ENCODE data around the gene FRY. TPM values are rescaled to one million over a fixed set of nuclear protein-coding genes. Genes with fewer than 3 reads are reported as not detected.

Gene FRY
- total and polyA plus RNA-seq, 8 donors = 5.6 to 27.9 (median 21.1) TPM

DNA sequence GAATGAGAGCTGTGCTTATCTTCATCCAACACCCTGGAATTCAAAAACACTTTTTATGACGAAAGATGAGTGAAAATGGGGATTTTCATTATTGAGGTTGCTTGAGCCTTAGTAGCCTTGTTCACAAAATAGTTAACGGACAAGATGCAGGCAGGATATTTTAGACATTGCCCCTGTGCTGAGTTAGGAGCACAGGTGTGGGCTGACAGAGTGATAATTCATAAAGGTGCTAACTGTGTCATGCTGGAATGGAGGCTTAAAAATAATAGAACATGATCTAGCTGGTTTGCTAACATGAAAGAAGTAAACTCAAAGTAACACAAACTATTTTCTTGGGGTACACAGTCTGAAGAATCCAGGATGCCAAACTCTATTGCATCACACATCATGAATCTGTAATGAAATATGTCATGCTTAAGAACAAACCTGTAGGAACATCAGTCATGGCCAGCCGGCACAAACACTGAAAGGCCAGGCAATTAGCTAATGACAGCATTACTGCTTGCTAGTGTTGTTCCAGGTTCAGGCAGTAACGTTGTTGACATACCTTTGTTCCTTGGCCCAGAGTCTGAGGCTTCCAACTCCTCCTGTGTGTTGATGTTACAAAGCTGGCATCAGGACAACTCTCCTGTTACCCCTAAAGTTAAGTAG, 55.3 kb downstream of the FRY start:
- Histone ChIP-seq H3K9me3 (no peaks in the 10 kb centered on the region), H3K4me3 (no peak overlapping the region), H3K27me3 (no peaks in the 10 kb centered on the region), H3K36me3 (no peaks in the 10 kb centered on the region), H3K27ac (no peak overlapping the region), H3K4me1 (peaks cover 0 to 10% (median 0%) of the 10 kb centered on the region in 3 donors)
- intact Hi-C loops (cut with DNase I) = no loop called here
- ATAC-seq (peak in 1 of 4 donors; percentile 47), FAIRE-seq (no peak), DNase-seq (no peak)
- TF ChIP-seq, protein P1, sequence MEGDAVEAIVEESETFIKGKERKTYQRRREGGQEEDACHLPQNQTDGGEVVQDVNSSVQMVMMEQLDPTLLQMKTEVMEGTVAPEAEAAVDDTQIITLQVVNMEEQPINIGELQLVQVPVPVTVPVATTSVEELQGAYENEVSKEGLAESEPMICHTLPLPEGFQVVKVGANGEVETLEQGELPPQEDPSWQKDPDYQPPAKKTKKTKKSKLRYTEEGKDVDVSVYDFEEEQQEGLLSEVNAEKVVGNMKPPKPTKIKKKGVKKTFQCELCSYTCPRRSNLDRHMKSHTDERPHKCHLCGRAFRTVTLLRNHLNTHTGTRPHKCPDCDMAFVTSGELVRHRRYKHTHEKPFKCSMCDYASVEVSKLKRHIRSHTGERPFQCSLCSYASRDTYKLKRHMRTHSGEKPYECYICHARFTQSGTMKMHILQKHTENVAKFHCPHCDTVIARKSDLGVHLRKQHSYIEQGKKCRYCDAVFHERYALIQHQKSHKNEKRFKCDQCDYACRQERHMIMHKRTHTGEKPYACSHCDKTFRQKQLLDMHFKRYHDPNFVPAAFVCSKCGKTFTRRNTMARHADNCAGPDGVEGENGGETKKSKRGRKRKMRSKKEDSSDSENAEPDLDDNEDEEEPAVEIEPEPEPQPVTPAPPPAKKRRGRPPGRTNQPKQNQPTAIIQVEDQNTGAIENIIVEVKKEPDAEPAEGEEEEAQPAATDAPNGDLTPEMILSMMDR (IDR thresholded peaks at IDR 0.05) = no peak
- WGBS, 2 donors = 81% methylated on average over 4 of the region's 4 CpGs

DNA sequence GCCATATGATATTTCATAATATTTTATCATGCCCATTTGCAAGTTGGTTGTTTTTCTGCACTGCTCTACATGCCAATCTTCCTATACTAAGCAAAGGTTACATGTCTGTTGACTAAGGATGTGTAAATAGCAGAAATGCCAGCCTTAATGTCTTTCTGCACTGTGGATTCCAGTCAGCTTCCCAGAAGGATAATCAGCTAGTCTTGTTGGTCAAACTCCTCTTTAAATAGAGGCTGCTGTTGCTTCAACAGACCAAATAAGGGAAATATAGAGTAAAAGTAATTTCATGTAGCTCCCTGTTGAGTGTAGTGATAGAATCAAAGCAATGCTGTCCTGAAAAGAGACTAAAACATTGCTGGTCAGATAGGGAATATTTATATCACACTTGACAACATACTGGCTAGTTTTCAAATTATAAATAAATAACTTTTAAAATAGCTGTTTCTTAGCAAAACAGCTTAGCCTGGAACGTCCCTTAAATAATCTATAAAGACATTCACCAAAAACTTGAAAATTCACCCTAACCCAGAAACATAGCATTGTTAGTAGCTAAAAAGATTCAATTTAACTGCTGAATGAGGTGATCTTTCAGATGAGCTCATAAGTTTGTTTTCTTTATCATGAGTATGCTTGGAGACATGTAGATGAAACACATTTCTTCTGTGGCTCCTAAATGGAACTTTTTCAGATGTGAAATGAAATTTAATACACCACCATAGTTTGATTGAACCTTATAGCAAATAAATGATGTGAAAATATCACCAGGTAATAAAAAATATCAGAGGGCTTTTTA, 56.6 kb downstream of the FRY start:
- Histone ChIP-seq H3K27me3 (no peaks in the 10 kb centered on the region), H3K36me3 (no peaks in the 10 kb centered on the region), H3K4me1 (peaks cover 0 to 10% (median 0%) of the 10 kb centered on the region in 3 donors), H3K4me3 (no peak overlapping the region), H3K9me3 (no peaks in the 10 kb centered on the region), H3K27ac (no peak overlapping the region)
- 33 to 56% methylated on average over 1 of the region's 1 CpG for WGBS, 2 donors
- no peak for DNase-seq
- ATAC-seq = peak in 2 of 4 donors; percentile 20 to 68
- no peak for FAIRE-seq
- intact Hi-C loops (cut with DNase I) = no loop called here
- TF ChIP-seq, protein P1 (IDR thresholded peaks at IDR 0.05) = no peak

DNA sequence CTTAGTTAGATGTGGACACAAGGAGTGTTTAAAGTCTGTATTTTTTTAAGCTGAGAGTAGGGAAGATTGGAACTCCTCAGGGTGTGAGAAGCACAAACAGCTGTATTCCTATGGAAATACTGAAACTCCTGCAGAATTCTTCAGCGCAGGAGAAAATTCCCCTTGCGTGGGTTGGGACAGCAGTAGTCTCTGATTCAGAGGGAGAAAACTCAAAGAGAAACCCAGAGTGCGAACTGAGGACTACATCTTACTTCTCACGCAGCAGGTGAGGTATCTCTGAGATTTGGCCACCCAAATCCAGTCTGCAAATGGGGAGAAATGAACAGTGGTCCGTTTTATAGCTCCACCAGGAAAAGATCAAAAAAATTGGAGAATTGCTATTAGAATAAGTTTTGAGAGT, 60.9 kb downstream of the FRY start:
- no peaks in the 10 kb centered on the region for H3K9me3 ChIP-seq
- H3K36me3 ChIP-seq = no peaks in the 10 kb centered on the region
- TF ChIP-seq, protein P1 (IDR thresholded peaks at IDR 0.05) = no peak
- 93 to 95% methylated on average over 5 of the region's 5 CpGs for WGBS, 2 donors
- ATAC-seq (no peak), FAIRE-seq (no peak), DNase-seq (no peak)
- no peaks in the 10 kb centered on the region for H3K27me3 ChIP-seq
- no peak overlapping the region for H3K27ac ChIP-seq
- H3K4me3 ChIP-seq = no peak overlapping the region
- H3K4me1 ChIP-seq = peaks cover 0 to 6% (median 0%) of the 10 kb centered on the region in 3 donors
- intact Hi-C loops (cut with DNase I) = no loop called here

DNA sequence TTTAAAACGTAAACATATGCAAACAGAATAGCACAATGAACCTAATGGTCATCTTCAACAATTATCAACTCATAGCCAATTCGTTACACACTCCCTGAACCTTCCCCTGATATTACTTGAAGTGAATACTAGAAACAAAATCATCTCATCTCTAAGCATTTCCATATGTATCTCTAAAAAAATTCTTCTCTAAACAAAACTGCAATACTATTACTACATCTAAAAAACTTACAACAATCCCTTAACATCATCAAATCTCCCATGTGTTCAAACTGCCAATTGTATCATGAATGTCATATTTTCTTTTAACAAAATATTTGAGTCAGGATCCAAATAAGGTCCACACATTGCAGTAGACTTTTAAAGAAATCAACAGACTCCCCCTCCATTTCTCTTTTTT, 61.4 kb downstream of the FRY start:
- intact Hi-C loops (cut with DNase I) = no loop called here
- no peak for DNase-seq
- no peak overlapping the region for H3K27ac ChIP-seq
- no peaks in the 10 kb centered on the region for H3K27me3 ChIP-seq
- TF ChIP-seq, protein P1 (IDR thresholded peaks at IDR 0.05) = no peak
- H3K4me3 ChIP-seq = no peak overlapping the region
- no peak for ATAC-seq
- H3K36me3 ChIP-seq = no peaks in the 10 kb centered on the region
- no peak for FAIRE-seq
- WGBS, 2 donors = 81 to 90% methylated on average over 2 of the region's 2 CpGs
- H3K4me1 ChIP-seq = peaks cover 0 to under 1% (median 0%) of the 10 kb centered on the region in 3 donors
- no peaks in the 10 kb centered on the region for H3K9me3 ChIP-seq

DNA sequence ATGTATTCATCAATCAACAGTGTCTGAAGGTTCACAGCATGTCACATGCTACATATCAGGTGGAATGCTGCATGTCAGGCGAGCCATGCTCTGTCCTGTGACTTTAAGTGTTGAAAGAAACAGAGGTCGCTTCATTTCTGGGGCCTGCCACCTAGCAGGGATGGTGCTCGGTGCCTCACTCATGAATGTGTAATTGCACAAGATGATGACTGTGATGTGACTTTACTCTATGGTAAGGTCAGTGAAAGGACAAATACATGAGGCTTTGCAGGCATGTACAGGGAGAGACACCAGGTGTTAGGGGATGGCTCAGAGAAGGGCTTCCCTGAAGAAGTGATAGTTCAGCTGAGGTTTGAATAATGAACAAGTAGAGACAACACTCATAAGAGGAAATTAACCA, 66.7 kb downstream of the FRY start:
- 88 to 91% methylated on average over 3 of the region's 3 CpGs for WGBS, 2 donors
- no peak for ATAC-seq

More for the DNA sequence above, 66.7 kb downstream of the FRY start:
- DNase-seq (no peak), FAIRE-seq (no peak)
- intact Hi-C loops (cut with DNase I) = no loop called here
- Histone ChIP-seq H3K4me3 (no peak overlapping the region), H3K9me3 (no peaks in the 10 kb centered on the region), H3K27me3 (no peaks in the 10 kb centered on the region), H3K27ac (no peak overlapping the region), H3K4me1 (no peaks in the 10 kb centered on the region), H3K36me3 (peaks cover 0 to 8% (median 0%) of the 10 kb centered on the region in 3 donors)
- TF ChIP-seq, protein P1 (IDR thresholded peaks at IDR 0.05) = no peak
